GM18870 (cell line): ENCODE data around the gene STMP1.

ENCODE experiments used
- ATAC-seq: cut with Tn5 transposase; IDR thresholded peaks from one replicate; pipeline ENCODE4 v1.9.1; 2021; ENCODE audit warnings: moderate library complexity; ENCODE audit not compliant: unreplicated experiment

STMP1 gene

GRCh38 chr7:135693558-135693957 is 31.2 kb downstream of the STMP1 start:
- no peak for ATAC-seq

GRCh38 chr7:135697276-135698049 is 35.1 kb downstream of the STMP1 start:
- no peak for ATAC-seq

- ATAC-seq, result no peak
Measured at GRCh38 chr7:135704074-135704473, 41.8 kb downstream of the STMP1 start.

DNA sequence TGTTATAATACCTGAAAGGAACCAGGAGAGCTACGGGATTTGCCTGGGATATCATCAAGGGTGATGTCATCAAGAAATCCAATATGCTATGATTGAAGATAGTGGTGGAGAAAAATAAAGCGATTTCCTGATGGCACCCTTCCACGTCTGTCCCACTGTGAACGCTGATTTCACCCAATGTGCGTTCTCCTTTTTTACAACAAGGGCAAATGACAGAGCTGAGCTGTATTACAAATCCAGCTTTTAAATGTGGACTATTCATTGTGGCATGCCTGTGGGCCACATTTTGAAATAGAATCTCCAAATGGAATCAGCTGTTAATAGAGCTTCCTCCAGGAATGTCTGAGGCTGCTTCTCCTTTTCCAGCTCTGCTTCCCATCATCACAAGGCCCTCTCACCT is 42.4 kb downstream of the STMP1 start:
- no peak for ATAC-seq

- ATAC-seq, result no peak
Measured at GRCh38 chr7:135706038-135706742, 43.9 kb downstream of the STMP1 start.

DNA sequence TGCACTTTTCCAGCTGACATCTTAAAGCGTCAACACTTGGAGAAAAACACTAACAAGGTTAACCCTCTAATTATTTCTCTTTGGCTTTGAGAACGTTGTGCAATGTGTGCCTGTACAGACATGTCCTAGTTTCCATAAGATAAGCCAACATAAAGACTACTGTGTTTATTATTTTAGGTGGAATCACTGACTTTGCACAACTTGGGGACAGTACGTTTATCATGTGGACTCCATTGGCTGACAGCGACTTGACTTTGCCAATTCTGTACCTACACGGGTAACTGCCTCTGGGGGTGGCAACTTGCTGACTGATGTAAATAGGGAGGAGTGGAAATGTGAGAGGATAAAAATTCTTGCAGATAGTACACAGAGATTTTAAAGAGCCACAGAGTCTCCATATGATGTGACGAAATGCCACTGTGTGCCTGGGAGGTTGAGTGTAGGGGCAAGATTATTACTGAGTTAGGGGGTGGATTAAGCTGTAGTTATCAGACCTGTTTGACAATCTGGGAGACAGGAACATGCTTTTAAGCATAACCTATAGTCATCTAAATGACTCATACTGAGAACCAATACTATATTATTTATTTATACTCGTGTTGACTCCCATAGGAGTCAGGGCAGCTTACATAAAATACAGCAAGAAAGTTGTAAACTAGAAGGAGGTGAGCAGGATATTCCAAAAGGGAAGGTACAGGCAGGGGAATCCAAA is 44.7 kb downstream of the STMP1 start:
- no peak for ATAC-seq

GRCh38 chr7:135707570-135707966 is 45.3 kb downstream of the STMP1 start:
- ATAC-seq, result no peak

DNA sequence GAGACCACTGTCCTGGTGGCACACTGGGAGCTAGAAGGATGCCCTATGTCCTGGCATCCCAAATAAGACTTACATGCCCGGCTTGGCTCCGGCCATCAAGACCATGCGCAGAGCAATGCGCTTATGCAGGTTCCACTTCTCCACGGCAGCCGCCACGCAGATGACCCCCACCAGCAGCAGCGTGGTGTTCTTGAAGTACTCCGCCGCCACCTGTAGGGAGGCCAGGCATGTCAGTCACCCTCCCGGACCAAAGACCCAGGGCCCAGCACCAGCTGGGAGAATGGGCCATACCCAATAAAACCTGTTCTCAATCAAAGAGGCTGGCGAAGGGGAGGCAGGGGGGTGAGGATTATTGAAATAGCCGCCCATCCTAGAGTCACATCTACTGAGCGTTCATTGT is 45.7 kb downstream of the STMP1 start:
- ATAC-seq, result no peak

- ATAC-seq, result no peak
Measured at GRCh38 chr7:135709508-135709907, 47.2 kb downstream of the STMP1 start.

DNA sequence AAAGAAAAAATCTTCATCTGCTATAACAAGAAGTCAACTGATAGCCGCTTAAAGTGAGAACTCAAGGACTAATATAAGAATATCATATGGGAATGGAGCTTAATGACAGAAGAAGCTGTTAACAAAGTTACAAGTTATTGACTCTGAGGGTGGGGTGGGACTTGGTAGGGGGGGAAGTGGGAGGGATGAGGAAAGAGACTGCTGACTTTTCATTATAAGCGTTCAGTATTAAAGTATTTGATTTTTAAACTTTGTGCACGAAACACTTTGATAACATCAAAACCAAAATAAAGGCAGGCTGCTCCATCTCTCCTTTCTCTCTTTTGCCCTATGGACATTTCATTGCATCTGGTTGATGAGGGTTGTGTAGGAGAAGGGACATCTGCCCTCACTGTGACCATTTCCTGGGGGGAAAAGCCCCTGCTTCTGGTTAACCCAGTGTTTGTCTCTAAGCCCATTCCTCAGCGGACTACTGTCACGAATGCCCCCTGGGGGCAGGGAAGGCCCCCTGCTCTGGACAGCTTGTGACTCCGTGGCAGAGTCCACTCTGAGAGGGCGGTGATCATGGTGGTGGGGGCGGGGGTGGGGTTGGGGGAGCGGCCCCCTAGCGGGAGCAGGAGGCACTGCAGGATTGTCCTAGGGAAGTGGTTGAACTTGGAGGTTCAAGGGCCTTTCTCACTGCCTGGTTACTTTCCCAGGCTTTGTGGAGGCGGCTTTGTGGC is 48.3 kb downstream of the STMP1 start:
- no peak for ATAC-seq

- no peak for ATAC-seq
Measured at GRCh38 chr7:135711139-135711469, 48.8 kb downstream of the STMP1 start.

GRCh38 chr7:135712182-135712782 is 50.0 kb downstream of the STMP1 start:
- no peak for ATAC-seq

GRCh38 chr7:135712796-135713195 is 50.5 kb downstream of the STMP1 start:
- ATAC-seq, result no peak

GRCh38 chr7:135713836-135714470 is 51.6 kb downstream of the STMP1 start:
- ATAC-seq, result no peak

DNA sequence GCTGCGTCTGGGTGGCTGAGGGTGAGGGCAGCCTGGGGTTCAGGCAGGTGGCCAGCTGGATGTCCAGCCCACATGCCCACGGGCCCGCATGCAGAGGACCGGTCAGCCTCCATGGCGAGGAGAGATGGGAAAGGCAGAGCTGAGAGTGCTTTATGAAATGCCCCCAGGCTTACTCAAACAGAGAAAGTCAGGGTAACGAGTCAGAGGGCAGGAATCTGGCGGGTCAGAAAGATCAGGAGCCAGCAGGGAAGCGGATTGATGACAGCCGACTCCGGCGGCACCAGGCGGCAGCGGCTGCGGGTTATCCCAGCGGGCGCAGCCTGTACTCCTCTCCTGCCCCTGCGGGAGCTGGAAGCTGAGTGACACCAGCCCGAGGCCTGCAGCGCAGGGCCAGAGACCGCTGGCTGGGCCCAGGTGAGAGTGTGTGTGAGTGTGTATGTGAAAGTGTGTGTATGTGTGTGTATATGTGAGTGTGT is 52.3 kb downstream of the STMP1 start:
- no peak for ATAC-seq

GRCh38 chr7:135715055-135715522 is 52.8 kb downstream of the STMP1 start:
- no peak for ATAC-seq

DNA sequence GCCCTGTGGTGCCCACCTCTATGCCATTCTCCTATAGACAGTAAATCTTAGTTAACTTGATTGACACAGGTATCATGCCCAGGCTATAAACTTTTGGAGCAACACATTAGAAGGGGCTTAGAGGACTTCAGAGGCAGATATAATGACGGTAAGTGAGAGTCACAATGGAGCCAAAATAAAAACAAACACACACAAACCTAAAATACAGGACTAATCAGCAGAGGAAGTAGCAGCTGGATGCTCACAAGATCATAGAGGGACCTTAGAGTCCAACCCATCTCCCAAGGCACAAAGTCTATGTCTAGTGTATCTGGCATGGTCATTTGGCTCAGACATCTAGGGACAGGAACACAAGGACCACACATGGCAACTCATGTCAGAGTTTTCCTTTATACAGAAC is 53.4 kb downstream of the STMP1 start:
- no peak for ATAC-seq

DNA sequence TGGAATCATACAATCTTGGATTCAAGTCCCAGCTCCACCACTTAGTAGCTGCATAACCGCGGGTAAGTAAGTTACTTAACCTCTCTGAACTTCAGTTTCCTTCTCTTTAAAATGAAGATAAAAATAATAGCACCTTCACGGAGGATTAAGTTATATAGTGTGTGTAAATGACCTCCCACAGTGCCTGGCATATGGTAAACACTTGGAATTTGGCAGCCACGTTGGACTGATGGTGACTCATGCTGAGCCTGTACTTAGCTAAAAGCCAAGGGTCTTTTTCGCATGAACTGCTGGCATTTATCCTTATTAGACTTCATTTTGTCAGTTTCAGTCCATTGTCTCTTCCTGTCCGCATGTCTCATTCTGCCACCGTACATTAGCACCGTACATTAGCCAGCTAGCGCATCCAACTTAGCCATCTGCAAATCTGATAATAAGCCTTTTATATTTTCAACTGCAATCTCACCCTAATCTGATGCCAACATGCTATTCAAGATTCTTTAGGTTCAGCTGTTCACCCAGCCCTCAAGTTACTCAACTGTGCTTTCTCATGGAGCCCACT is 54.4 kb downstream of the STMP1 start:
- no peak for ATAC-seq

- no peak for ATAC-seq
Measured at GRCh38 chr7:135717693-135718092, 55.4 kb downstream of the STMP1 start.

DNA sequence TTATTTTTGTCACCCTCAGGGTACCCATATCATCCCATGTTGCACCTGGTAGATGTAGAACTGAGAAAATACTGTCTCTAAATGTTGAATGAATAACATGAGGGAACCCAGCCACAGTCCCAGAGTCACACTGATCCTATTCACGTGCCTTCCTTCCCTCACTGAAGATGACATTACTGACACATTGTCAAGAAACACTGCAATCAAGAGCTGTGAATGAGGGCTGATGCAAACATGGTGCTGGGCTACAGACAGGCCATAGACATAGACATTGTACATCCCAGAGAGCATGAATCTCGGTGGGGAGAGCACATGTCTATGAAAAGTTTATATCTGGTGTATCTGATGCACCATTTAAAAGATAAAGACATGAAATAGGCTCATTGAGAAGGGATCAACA is 55.9 kb downstream of the STMP1 start:
- ATAC-seq, result no peak
